H9 (cell line): ENCODE results near the gene SEC61B. TPM values are rescaled to one million over a fixed set of nuclear protein-coding genes. Genes with fewer than 3 reads are reported as not detected.

Experiments used
- DNase-seq: peaks from one replicate; pipeline ENCODE4 v3.0.0-alpha.2; 2017
- H2AFZ ChIP-seq: one replicate; pipeline ENCODE4 v1.6.1; 2013; ENCODE audit warnings: mild to moderate bottlenecking, low read length, control low read depth, moderate library complexity
- H2AK5ac ChIP-seq: 2 replicates; pipeline ENCODE4 v1.6.1; 2013; ENCODE audit warnings: low read length, control low read depth, mixed read lengths; ENCODE audit not compliant: insufficient read length
- H2BK120ac ChIP-seq: one replicate; pipeline ENCODE4 v1.6.1; 2013; ENCODE audit warnings: low read depth, mild to moderate bottlenecking, low read length, control low read depth, inconsistent platforms; ENCODE audit not compliant: poor library complexity, severe bottlenecking
- H2BK12ac ChIP-seq: 2 replicates; pipeline ENCODE4 v1.6.1; 2013; ENCODE audit warnings: low read length, control low read depth, mixed read lengths, low read depth; ENCODE audit not compliant: insufficient read length
- H2BK15ac ChIP-seq: 2 replicates; pipeline ENCODE4 v1.6.1; 2013; ENCODE audit warnings: low read depth, low read length, control low read depth
- H2BK20ac ChIP-seq: one replicate; pipeline ENCODE4 v1.6.1; 2013; ENCODE audit warnings: low read depth, mild to moderate bottlenecking, low read length, control low read depth, inconsistent platforms; ENCODE audit not compliant: poor library complexity, severe bottlenecking
- H2BK5ac ChIP-seq: 2 replicates; pipeline ENCODE4 v1.6.1; 2013; ENCODE audit warnings: low read length, control low read depth, mixed read lengths; ENCODE audit not compliant: insufficient read length
- H3K14ac ChIP-seq: 2 replicates; pipeline ENCODE4 v1.6.1; 2013; ENCODE audit warnings: low read length, control low read depth; ENCODE audit not compliant: insufficient read depth
- H3K18ac ChIP-seq: 2 replicates; pipeline ENCODE4 v1.6.1; 2013; ENCODE audit warnings: low read depth, mild to moderate bottlenecking, mixed read lengths, low read length, control low read depth; ENCODE audit not compliant: insufficient read length
- H3K23ac ChIP-seq: 2 replicates; pipeline ENCODE4 v1.6.1; 2013; ENCODE audit warnings: low read length, control low read depth, mixed read lengths, low read depth; ENCODE audit not compliant: insufficient read length
- H3K23me2 ChIP-seq: 2 replicates; pipeline ENCODE4 v1.6.1; 2013; ENCODE audit warnings: low read depth, mild to moderate bottlenecking, mixed read lengths, low read length, control low read depth; ENCODE audit not compliant: insufficient read length, poor library complexity, severe bottlenecking
- H3K27ac ChIP-seq: 2 replicates; pipeline ENCODE4 v1.5.1; 2013; ENCODE audit warnings: low read length, control low read depth, mixed read lengths, low read depth; ENCODE audit not compliant: insufficient read length
- H3K27me3 ChIP-seq: 2 replicates; pipeline ENCODE4 v1.6.1; 2013; ENCODE audit warnings: low read length, control low read depth, inconsistent platforms; ENCODE audit not compliant: insufficient read depth
- H3K4ac ChIP-seq: 2 replicates; pipeline ENCODE4 v1.6.1; 2013; ENCODE audit warnings: low read depth, mild to moderate bottlenecking, control low read depth, inconsistent platforms, low read length, moderate library complexity
- H3K4me1 ChIP-seq: 2 replicates; pipeline ENCODE4 v1.6.1; 2013; ENCODE audit warnings: low read length, control low read depth, inconsistent platforms; ENCODE audit not compliant: insufficient read depth
- H3K4me2 ChIP-seq: 2 replicates; pipeline ENCODE4 v1.6.1; 2013; ENCODE audit warnings: low read length, control low read depth, mixed read lengths; ENCODE audit not compliant: insufficient read length, insufficient read depth
- H3K56ac ChIP-seq: 2 replicates; pipeline ENCODE4 v1.6.1; 2013; ENCODE audit warnings: low read depth, mild to moderate bottlenecking, mixed read lengths, low read length, control low read depth; ENCODE audit not compliant: insufficient read length
- H3K79me1 ChIP-seq: 2 replicates; pipeline ENCODE4 v1.6.1; 2013; ENCODE audit warnings: low read depth, mild to moderate bottlenecking, moderate library complexity, low read length, control low read depth, inconsistent platforms; ENCODE audit not compliant: insufficient read depth, poor library complexity, severe bottlenecking
- H3K79me2 ChIP-seq: 2 replicates; pipeline ENCODE4 v1.6.1; 2013; ENCODE audit warnings: low read length, control low read depth, inconsistent platforms; ENCODE audit not compliant: insufficient read depth
- H3K9ac ChIP-seq: 2 replicates; pipeline ENCODE4 v1.6.1; 2013; ENCODE audit warnings: low read length, control low read depth, mixed read lengths; ENCODE audit not compliant: insufficient read length; ENCODE audit errors: extremely low read depth
- H3K9me3 ChIP-seq: one replicate; pipeline ENCODE4 v1.6.1; 2013; ENCODE audit warnings: low read depth, low read length, inconsistent platforms; ENCODE audit not compliant: control insufficient read depth
- H3T11ph ChIP-seq: one replicate; pipeline ENCODE4 v1.6.1; 2013; ENCODE audit warnings: mild to moderate bottlenecking, low read length, control low read depth, inconsistent platforms
- H4K20me1 ChIP-seq: one replicate; pipeline ENCODE4 v1.6.1; 2013; ENCODE audit not compliant: control insufficient read depth, insufficient read length, insufficient read depth
- H4K5ac ChIP-seq: 2 replicates; pipeline ENCODE4 v1.6.1; 2013; ENCODE audit warnings: low read depth, mild to moderate bottlenecking, mixed read lengths, low read length, control low read depth; ENCODE audit not compliant: insufficient read length
- H4K8ac ChIP-seq: replicated peaks from 2 replicates; pipeline ENCODE4 v1.6.1; 2013; ENCODE audit warnings: low read length, control low read depth, mixed read lengths, low read depth; ENCODE audit not compliant: insufficient read length
- H4K91ac ChIP-seq: 2 replicates; pipeline ENCODE4 v1.6.1; 2013; ENCODE audit warnings: low read depth, mild to moderate bottlenecking, moderate library complexity, mixed read lengths, low read length, control low read depth; ENCODE audit not compliant: insufficient read length
- H3K27ac Mint-ChIP-seq, 3 experiments: 2 replicates in 2 of 3; 3 replicates in 1 of 3; pipeline ENCODE4 v1.8.0; 2020 to 2021; ENCODE audit warnings: mixed read lengths in 3 of 3, mild to moderate bottlenecking in 1 of 3, moderate library complexity in 1 of 3
- H3K27me3 Mint-ChIP-seq: 2 replicates; pipeline ENCODE4 v1.8.0; 2021; ENCODE audit warnings: low read depth, mild to moderate bottlenecking, moderate library complexity, mixed read lengths
- H3K36me3 Mint-ChIP-seq, 3 experiments: 2 replicates in 2 of 3; 3 replicates in 1 of 3; pipeline ENCODE4 v1.8.0; 2020 to 2021; ENCODE audit warnings: low read depth in 3 of 3, mixed read lengths in 3 of 3; ENCODE audit not compliant: insufficient read depth in 1 of 3
- H3K4me1 Mint-ChIP-seq, 2 experiments: 2 replicates each; pipeline ENCODE4 v1.8.0; 2020; ENCODE audit warnings: mixed read lengths in 2 of 2
- H3K4me3 Mint-ChIP-seq, 2 experiments: 2 replicates in 1 of 2; 3 replicates in 1 of 2; pipeline ENCODE4 v1.8.0; 2020 to 2021; ENCODE audit warnings: mild to moderate bottlenecking in 2 of 2, mixed read lengths in 2 of 2, moderate library complexity in 1 of 2
- H3K9me3 Mint-ChIP-seq, 2 experiments: 2 replicates in 1 of 2; 3 replicates in 1 of 2; pipeline ENCODE4 v1.8.0; 2020; ENCODE audit warnings: mild to moderate bottlenecking in 2 of 2, mixed read lengths in 2 of 2, moderate library complexity in 1 of 2
- total RNA-seq: library from RNA; stranded (reverse); gene quantifications from 2 replicates; pipeline ENCODE4 v1.2.1, GENCODE V29; 2021
- TF ChIP-seq, protein P1 (sequence below): fragments of 200-600 bp; sonication (generic); conservative IDR thresholded peaks from 3 replicates; pipeline ENCODE4 v1.8.0; 2021; ENCODE audit warnings: antibody characterized with exemption, mild to moderate bottlenecking

Gene SEC61B
- total RNA-seq, 1 experiment from 2014 or later = 142 TPM

DNA sequence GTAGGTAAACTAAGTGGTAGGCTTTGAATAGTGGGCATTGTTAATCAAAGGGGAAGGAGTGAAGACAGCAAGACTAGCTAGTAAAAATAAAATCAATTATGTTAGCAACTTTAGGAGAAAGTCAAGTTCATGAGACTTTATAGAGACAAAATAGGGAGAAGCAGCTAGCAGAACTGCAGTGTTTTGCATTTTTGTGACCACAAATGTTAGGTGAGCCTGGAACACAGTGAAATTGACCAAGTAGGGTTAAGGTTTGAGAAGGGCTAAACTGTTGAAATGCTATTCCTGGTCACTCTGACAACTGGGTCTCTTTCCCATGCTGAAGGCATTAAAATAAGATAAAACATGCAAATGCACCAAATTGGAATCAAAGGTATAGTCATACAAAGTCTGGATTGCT is 13.0 kb downstream of the SEC61B start:
- TF ChIP-seq, protein P1, sequence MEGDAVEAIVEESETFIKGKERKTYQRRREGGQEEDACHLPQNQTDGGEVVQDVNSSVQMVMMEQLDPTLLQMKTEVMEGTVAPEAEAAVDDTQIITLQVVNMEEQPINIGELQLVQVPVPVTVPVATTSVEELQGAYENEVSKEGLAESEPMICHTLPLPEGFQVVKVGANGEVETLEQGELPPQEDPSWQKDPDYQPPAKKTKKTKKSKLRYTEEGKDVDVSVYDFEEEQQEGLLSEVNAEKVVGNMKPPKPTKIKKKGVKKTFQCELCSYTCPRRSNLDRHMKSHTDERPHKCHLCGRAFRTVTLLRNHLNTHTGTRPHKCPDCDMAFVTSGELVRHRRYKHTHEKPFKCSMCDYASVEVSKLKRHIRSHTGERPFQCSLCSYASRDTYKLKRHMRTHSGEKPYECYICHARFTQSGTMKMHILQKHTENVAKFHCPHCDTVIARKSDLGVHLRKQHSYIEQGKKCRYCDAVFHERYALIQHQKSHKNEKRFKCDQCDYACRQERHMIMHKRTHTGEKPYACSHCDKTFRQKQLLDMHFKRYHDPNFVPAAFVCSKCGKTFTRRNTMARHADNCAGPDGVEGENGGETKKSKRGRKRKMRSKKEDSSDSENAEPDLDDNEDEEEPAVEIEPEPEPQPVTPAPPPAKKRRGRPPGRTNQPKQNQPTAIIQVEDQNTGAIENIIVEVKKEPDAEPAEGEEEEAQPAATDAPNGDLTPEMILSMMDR = no peak
- H3K27ac Mint-ChIP-seq = no peak overlapping the region
- Histone ChIP-seq H2BK20ac (no peak overlapping the region), H3T11ph (no peak overlapping the region), H2BK5ac (no peak overlapping the region), H3K79me2 (no peaks in the 10 kb centered on the region), H3K27me3 (no peaks in the 10 kb centered on the region), H3K9me3 (no peaks in the 10 kb centered on the region), H3K23ac (no peak overlapping the region), H4K8ac (no peak overlapping the region), H3K79me1 (no peaks in the 10 kb centered on the region), H4K5ac (no peak overlapping the region), H2BK12ac (no peak overlapping the region), H3K4me1 (no peaks in the 10 kb centered on the region), H2AK5ac (no peak overlapping the region), H2BK15ac (no peak overlapping the region), H3K4ac (no peak overlapping the region), H3K14ac (no peak overlapping the region), H2BK120ac (no peak overlapping the region), H3K18ac (no peak overlapping the region), H3K56ac (no peak overlapping the region), H3K23me2 (no peaks in the 10 kb centered on the region), H4K20me1 (no peaks in the 10 kb centered on the region), H3K9ac (no peak overlapping the region), H2AFZ (no peak overlapping the region), H3K27ac (no peak overlapping the region), H3K4me2 (no peak overlapping the region), H4K91ac (no peak overlapping the region)
- no peak for DNase-seq
- no peaks in the 10 kb centered on the region for H3K4me1 Mint-ChIP-seq
- H3K27me3 Mint-ChIP-seq = no peaks in the 10 kb centered on the region
- H3K36me3 Mint-ChIP-seq = peaks cover 0 to 13% (median 12%) of the 10 kb centered on the region in 3 experiments; a peak in 5 of 7 replicates
- no peaks in the 10 kb centered on the region for H3K9me3 Mint-ChIP-seq
- H3K4me3 Mint-ChIP-seq = no peak overlapping the region
